ENCODE results near the gene PDE4A.

DNA sequence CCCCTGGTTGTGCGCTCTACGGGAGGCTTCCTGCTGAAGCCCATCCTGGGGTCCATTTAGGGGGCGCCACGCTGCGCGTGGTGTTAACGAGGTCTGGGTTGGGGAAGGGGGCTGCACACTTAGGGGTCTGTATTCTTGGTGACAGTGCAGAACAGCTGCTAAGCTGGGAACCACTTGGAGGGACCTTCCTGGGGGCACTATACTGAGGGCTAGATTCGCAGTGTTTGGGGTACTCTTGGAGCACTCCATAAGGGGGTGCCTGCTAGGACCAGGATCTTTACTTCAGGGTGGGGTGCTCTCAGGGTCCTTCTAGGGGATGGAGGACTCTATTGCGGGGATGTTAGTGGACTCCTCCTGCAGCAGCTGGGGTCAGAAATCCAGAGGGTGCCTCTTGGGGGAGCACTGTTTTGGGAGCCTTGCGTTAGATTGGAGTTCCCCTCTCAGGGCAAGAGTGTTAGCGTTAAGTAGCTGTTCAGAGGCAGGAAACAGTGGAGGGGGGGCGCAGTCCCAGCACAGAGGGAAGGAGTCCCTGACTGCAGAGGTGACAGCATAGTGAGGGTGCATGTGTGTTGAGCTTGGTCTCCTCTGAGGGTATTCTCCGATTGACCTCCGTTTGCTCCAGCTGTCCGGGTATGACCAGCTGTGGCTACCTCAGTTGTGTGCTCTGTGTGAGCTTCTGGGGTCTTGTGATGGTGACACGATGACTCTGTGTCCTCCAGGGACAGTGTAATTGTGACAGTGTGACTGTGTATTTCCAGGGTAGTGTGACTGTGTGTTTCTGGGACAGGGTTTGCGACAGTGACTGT, 1.1 kb downstream of the PDE4A start:
- no peak for TF ChIP-seq YY1 (IDR thresholded peaks at IDR 0.05; ENCODE audit: insufficient read depth, insufficient read length)
- TF ChIP-seq ZNF274 (IDR thresholded peaks at IDR 0.05; ENCODE audit: low read depth, low read length) = no peak
- no peak for TF ChIP-seq SUZ12 (IDR thresholded peaks at IDR 0.05; ENCODE audit: extremely low read depth, insufficient read depth, insufficient read length)

All from NT2/D1 (cell line).